Measurements from ENCODE around the gene XCL1.
"Not testable (repeated sequence)": the region's sequence is repeated elsewhere in the genome, so short reads cannot be mapped to it uniquely, and the experiment has no call there.

The XCL1 gene, protein sequence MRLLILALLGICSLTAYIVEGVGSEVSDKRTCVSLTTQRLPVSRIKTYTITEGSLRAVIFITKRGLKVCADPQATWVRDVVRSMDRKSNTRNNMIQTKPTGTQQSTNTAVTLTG

DNA sequence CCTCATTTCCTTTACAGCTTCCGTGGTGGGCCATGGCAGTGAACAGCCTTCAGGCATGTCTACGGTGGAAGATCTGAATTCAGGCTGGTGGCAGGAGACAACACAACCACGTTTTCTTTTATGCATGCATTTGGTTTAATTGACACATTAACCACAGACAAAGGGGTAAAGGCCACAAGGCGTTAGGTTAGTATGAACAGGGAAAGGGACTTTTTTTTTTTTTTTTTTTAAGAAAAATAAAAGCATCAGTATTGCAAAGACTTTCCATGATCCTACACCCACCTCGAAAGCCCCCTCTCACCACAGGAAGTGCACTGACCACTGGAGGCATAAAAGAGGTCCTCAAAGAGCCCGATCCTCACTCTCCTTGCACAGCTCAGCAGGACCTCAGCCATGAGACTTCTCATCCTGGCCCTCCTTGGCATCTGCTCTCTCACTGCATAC is at the start of gene XCL1:
Gene XCL1 (plus strand): TSS at position 361 of the 444 bp plus-strand sequence. CDS start 33 bp downstream, at position 394.
- DNase-seq; in situ Hi-C loops (cut with MboI; ENCODE audit: low pct_unique_long_range_greater_than_20kb, low sequenced_read_pairs): not testable (repeated sequence)

DNA sequence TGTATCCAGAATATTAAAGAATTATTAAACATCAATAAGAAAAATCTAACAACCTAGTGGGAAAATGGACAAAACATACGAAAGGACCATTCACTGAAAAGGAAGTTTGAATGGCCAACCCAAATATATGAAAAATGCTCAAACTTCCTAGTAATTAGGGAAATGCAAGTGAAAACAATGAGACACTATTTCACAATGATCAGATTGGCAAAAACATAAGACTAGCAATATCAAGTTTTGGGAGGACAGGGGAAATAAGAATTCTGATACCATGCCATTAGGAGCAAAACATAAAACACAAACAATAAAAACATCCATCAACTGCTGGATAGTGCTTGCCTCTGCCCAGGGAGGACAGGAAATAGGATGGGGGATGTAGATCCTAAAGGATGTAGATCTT is 46.9 kb upstream of the XCL1 start:
- in situ Hi-C loops (cut with MboI; ENCODE audit: low pct_unique_long_range_greater_than_20kb, low sequenced_read_pairs), result no loop called here
- DNase-seq, result no peak

DNA sequence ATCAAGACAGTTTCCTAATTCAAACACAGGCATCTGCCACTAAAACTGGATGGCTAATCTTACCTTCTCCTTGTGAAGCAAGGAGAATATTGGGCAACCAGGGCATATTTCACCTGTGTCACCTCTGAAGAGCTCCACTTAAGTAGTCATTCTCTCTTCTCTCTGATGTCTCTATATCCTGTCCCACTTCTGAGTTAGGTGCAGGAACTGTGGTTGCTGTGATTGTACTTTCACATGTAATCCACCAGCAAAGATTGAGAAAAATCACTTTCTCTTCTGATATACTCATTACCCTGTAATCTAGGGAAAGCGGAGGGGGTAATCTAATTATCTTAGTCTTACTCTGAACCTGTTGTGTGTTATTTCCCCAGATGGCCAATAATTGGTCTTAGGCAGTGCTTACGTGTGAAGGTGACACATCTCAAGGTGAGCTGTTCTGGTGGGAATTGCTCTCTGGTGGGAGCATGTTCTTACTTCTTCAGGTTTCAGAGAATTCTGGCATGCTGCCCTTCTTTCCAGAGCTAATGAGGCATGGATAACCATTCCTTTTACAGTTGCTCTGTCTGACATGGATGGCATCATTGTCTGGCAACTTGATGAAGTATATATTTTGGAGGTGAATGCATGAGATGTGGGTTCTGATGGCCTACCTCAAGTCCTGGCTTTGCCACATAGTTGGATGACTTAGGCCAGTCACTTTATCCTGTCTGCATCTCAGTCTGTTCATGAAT is 44.6 kb upstream of the XCL1 start:
- in situ Hi-C loops (cut with MboI; ENCODE audit: low pct_unique_long_range_greater_than_20kb, low sequenced_read_pairs), result no loop called here
- no peak for DNase-seq

DNA sequence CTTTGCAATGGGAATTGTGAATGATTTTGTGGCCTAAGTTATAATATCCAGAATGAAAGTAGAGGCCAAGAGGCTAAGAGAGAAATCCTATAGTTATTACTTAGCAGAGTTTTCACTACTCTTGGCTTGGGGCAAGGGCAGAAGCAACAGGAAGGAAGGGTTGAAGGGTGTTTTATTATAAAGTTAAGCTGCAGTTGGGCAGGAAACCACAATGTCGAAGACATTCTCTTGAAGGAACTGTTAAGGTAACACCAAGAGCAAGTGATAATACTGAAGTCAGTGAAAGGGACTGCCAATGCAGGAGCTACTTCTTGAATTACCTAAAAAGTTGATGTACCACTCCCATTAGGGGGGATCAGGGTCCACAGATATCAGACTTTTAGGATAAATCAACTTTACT is 40.9 kb upstream of the XCL1 start:
- DNase-seq, result peak; percentile 92
- in situ Hi-C loops (cut with MboI; ENCODE audit: low pct_unique_long_range_greater_than_20kb, low sequenced_read_pairs), result no loop called here

DNA sequence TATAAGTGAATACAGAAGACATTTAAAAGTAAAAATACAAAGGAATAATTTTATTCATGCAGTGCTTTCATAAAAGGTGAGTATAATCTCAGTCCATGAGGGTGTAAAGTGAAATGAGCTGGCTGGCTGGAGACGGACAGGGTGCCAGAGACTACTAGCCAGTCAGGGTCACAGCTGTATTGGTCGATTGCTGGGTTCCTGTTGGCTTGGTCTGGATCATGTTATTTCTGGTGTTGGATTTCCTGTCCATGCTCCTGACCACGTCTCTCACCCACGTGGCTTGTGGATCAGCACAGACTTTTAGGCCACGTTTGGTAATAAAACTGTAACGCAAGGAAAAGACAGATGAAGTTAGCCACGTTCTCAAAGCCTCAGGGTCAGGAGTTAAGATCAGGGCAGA is 35.6 kb upstream of the XCL1 start:
- DNase-seq; in situ Hi-C loops (cut with MboI; ENCODE audit: low pct_unique_long_range_greater_than_20kb, low sequenced_read_pairs): not testable (repeated sequence)

DNA sequence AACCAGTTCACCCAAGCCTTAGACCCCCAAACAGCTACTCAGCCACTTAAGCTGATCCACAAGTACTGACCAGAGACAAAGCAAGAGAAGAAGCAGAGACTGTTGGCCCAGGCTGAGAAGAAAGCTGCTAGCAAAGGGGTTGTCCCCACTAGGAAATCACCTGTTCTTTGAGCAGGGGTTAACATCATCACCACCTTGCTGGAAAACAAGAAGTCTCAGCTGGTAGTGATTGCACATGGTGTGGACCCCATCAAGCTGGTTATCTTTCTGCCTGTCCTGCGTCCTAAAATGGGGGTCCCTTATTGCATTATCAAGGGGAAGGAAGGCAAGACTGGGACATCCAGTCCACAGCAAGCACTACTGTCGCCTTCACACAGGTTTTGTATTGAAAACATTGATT is 33.4 kb upstream of the XCL1 start:
- DNase-seq; in situ Hi-C loops (cut with MboI; ENCODE audit: low pct_unique_long_range_greater_than_20kb, low sequenced_read_pairs): not testable (repeated sequence)

DNA sequence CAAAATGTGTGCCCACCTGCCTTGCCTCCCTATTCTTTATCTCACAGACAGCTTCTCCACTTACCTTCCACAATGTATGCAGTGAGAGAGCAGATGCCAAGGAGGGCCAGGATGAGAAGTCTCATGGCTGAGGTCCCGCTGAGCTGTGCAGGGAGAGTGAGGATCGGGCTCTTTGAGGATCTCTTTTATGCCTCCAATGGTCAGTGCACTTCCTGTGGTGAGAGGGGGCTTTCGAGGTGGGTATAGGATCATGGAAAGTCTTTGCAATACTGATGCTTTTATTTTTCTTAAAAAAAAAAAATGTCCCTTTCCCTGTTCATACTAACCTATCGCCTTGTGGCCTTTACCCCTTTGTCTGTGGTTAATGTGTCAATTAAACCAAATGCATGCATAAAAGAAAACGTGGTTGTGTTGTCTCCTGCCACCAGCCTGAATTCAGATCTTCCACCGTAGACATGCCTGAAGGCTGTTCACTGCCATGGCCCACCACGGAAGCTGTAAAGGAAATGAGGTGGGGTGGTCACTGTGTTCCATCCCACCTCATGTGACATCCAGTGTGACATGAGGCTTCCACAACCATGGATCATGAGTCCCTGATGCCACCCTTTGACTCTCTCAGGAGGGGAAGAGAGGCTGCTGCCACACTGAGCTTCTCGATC is 32.4 kb upstream of the XCL1 start, which contains the start of gene XCL2:
Gene XCL2 (minus strand): TSS at position 158 of the 659 bp plus-strand sequence. CDS start 33 bp downstream, at position 125.
- in situ Hi-C loops (cut with MboI; ENCODE audit: low pct_unique_long_range_greater_than_20kb, low sequenced_read_pairs); DNase-seq: not testable (repeated sequence)

DNA sequence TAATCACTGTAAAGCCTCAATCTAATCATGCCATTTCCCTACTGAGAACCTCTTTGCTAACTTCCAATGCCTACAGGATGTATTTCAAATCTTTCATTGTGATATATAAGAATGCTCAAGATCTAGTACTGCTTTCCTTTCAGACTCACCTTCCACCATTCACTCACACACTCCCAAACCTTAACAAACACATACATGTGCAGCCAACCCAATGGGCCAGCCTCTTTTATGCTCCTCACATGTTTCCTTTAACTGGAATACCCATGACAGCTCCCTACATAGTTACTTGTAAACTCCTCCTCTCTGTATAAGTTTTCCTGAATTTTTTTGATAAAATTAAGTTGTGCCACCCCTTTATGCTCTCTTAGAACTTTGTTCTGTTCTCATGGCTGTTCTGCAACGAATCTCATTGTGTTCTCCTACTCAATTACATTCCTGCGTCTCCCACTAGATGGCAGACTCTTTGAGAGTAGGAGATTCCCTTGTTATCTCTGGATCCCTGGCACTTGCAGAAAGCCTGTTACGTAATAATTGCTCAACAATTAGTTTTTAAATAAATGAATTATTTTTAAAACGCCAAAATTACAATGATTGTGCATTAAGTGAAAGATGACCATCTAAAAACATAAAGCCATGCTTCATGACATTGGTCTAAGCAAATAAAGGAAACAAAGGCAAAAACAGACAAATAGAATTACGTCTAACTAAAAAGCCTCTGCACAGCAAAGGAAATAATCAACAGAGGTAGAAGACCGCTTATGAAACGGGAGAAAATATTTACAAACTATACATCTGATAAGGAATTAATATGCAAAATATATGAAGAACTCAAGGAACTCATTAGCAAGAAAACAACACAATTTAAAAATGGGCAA is 30.5 kb upstream of the XCL1 start:
- peak; percentile 54 for DNase-seq
- in situ Hi-C loops (cut with MboI; ENCODE audit: low pct_unique_long_range_greater_than_20kb, low sequenced_read_pairs), result not testable (repeated sequence)

DNA sequence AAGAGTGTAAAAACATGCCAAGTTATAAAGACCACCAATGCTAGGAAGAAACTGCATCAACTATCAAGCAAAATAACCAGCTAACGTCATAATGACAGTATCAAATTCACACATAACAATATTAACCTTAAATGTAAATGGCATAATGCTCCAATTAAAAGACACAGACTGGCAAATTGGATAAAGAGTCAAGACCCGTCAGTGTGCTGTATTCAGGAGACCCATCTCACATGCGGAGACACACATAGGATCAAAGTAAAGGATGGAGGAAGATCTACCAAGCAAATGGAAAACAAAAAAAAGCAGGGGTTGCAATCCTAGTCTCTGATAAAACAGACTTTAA is 29.9 kb upstream of the XCL1 start:
- in situ Hi-C loops (cut with MboI; ENCODE audit: low pct_unique_long_range_greater_than_20kb, low sequenced_read_pairs), result not testable (repeated sequence)

DNA sequence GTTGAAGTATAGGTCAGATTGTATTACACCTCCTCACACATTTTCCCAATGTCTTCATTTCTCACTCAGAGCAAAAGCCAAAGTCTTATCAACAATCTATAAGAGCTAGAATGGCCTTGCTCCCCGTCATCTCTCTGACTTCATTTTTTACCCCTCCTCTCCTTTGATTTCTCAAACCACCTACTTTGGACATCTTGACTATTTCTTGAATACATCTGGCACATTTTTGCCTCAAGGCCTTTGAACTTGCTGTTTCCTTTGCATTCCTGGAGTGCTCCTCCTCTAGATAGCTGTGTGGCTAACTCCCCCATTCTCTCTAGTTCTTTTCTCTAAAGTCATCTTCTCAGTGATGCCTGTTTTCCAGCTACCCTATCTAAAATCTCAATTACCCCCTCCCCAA is 25.4 kb upstream of the XCL1 start:
- in situ Hi-C loops (cut with MboI; ENCODE audit: low pct_unique_long_range_greater_than_20kb, low sequenced_read_pairs), result no loop called here
- DNase-seq, result no peak

More for the DNA sequence above, 29.9 kb upstream of the XCL1 start:
- not testable (repeated sequence) for DNase-seq

DNA sequence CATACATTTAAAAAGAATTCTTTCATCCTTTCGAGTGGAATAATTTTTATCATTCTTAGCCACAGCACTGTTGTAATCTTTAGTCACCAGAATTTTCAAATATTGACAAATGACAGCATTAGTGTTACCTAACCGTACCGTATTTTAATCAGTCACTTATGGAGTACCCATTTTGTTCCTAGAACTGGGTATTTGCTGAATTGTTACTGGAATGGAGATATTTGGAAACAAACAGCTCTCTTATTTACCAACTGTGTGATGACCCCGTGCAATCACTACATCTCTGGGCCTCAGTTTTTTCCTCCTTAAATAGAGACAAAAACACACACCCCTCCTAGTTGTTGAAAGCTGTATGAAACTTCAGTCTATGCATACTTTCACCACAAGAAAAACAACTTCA is 24.7 kb upstream of the XCL1 start:
- in situ Hi-C loops (cut with MboI; ENCODE audit: low pct_unique_long_range_greater_than_20kb, low sequenced_read_pairs), result no loop called here
- no peak for DNase-seq

DNA sequence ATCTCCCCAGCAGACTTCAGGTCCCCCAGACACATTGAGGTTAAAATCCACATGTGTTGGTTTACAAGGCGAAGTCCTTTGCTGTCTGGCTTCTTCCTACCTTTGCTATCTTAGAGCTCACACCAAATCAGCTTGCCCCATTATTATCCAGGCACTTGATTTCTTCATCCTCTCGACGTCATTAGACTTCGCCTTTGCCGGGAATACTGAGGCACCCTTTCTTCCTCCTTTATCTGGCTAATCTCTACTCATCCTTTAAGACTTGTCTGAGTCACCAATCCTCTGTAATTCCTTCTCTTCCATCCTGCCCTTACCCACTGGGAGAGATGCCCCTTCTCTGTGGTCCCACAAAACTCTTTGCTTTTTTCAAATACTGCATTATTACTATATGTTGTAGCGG is 23.4 kb upstream of the XCL1 start:
- DNase-seq, result no peak
- in situ Hi-C loops (cut with MboI; ENCODE audit: low pct_unique_long_range_greater_than_20kb, low sequenced_read_pairs), result no loop called here

DNA sequence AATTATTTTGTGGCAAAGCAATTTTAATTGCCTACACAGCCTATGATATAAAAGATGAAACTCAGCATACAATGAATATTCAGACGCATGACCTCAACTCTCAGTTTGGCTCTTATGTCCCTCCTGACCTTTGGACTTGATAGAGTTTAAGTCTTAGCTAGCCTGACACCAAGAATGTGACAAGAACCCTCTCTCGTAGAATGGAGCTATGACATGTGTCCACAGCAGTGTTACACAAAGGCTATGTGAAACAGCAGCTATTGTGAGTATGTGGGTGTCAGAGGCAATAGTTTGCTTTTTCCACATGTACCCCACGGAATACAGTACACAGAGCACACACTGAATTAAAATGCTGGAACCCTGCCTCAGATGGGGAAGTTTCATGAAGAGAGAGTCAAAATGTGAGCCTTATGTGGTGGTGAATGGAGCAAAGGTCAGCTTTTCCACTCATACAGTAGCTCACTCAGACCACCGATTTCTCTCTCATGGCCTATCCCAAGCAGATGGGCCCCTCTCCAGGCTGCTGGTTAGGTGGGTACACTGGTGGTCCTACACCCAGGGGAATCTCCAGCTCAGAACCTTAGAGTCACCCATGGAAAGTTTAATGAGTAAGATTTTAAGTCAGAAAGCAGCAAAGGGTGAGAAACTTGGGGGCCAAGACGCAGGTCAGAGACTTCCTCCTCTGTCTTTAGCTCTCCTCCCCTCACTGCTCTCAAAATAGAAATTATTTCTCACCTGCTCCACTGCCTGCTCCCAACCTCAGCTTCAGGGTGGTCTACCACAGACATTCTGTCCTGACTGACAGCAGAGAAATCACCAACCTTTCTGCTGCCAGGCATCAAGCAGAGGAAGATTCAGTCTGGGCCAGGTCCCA is 22.5 kb upstream of the XCL1 start:
- in situ Hi-C loops (cut with MboI; ENCODE audit: low pct_unique_long_range_greater_than_20kb, low sequenced_read_pairs), result no loop called here
- DNase-seq, result peak; percentile 29

DNA sequence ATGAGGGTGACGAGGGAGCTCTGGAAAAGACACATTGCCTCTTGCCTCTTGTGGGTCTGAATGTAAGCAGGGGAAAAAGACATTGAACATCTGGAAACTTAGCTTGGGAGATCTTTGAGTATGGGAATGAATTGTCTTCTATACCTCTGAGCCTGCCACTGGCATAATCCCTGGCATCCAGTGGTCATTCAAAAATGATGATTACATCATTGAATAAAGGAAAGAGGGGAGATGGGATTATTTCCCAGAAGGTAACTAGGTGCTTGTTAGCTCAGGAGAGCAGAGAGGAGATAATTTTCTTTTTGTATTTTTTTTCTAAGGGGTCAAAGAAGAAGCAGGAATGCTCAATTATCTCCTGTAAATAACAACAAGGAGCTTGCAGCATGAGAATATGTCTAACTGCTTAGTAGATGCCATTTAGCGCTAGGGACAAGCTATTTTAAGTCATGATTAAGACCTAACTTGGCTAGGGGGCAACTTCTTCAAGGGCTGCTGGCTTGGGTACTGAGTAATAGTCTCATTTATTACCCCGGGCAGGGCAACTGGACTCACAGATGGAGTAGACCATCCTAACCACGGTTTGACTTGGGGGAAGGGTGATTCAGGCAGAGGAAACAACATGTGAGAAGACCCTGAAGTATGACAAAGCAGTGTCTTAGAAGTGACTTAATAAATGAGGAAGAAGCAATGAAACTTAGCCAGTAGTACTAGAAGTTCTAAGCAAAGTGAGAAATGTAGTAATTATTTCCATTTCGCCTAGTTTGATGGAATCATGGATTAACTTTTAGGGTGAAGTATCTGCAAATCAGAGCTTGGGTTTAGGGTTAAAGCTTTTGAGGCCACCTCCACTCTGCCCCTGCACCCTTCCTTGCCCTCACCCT is 21.6 kb upstream of the XCL1 start:
- DNase-seq, result no peak
- in situ Hi-C loops (cut with MboI; ENCODE audit: low pct_unique_long_range_greater_than_20kb, low sequenced_read_pairs), result no loop called here

DNA sequence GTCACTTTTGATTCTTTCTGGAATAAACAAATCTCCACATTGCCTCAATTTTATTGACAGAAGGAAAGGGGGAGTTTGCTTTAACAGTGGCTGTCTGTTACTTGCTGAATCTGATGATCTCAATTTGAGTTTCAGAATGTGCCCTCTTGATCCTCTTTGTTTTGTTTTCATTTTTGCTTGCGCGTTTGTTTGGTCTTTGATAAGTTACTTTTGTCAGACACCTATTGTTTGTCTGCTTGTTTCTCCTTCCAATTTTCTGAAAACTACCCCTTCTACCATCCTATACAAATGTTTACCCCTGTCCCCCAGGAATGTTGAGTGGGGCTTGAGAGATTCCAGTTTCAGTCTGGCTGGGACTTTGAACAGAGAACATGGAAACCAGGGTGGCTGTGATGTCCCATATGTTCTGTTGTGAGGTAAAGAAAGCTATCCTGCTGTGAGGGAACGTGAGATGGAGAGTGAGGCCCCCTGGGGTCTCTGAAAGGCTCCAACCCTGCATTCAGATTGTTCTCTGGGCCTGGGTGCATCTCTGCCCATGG is 20.8 kb upstream of the XCL1 start:
- in situ Hi-C loops (cut with MboI; ENCODE audit: low pct_unique_long_range_greater_than_20kb, low sequenced_read_pairs), result no loop called here
- no peak for DNase-seq

DNA sequence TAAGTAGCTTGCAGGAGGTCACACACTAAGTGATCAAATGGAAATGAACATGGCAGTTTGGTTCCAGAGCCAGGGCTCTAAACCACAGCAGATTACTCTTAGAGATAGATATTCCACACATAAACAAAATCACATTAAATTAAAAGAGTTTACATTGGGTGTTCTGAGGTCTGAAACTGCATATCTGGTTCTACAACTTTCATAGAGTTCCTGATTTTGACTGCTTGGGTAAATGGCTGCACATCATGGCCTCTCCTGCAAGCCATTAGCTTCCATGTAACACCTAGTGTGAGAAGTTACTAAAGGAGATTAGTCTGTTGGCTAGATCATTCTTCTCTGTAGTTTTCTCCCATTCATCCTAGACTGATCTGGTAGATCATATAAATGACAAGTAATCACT is 19.8 kb upstream of the XCL1 start:
- no peak for DNase-seq
- in situ Hi-C loops (cut with MboI; ENCODE audit: low pct_unique_long_range_greater_than_20kb, low sequenced_read_pairs), result no loop called here

DNA sequence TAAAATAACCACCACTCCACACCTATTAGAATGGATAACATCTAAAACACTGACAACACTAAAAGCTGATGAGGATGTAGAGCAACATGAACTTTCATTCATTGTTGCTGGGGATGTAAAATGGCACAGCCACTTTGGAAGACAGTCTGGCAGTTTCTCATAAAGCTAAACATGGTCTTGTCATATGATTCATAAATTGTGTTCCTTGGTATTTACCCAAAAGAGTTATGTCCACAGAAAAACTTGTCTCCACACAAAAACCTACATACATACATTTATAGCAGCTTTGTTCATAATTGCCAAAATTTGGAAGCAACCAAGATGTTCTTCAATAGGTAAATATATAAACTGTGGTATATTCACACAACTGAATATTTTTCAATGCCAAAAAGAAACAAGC is 16.0 kb upstream of the XCL1 start:
- in situ Hi-C loops (cut with MboI; ENCODE audit: low pct_unique_long_range_greater_than_20kb, low sequenced_read_pairs), result no loop called here
- no peak for DNase-seq
